HG03571 (cell line): Measurements from ENCODE around the gene NPIPB6.

Experiments used
- ATAC-seq: cut with Tn5 transposase; IDR thresholded peaks from one replicate; pipeline ENCODE4 v1.9.1; 2021; ENCODE audit not compliant: unreplicated experiment

The NPIPB6 gene

DNA sequence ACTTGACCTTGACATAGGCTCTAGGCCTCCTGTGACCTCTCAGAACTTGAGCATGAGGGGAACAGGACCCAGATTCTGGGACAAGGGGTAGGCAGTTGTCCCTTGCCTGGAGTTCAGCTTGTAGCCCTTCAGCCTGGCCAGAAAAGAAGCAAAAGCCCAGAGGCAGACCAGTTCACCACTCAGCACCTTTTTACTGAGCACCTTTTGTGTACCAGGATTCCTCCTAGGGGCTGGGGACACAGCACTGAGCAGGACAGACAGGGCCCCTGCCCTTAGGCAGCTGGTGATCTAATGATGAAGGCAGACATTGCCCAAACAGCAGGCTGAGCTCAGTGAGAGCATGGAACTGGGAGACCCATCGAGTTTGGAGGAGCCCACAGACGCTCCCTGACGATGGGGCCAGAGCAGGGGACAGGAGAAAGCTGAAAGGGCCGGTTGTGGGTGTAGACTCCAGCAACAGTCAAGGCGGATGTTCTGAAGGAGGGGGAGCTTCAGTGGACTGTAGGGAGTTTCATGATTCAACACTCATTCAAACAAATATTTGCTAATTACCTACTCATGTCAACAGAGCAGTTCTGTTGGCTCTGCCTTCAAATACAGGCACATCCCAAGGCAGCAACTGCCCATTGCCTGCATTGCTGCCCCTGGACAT is 38.9 kb downstream of the NPIPB6 start:
- ATAC-seq: no peak

DNA sequence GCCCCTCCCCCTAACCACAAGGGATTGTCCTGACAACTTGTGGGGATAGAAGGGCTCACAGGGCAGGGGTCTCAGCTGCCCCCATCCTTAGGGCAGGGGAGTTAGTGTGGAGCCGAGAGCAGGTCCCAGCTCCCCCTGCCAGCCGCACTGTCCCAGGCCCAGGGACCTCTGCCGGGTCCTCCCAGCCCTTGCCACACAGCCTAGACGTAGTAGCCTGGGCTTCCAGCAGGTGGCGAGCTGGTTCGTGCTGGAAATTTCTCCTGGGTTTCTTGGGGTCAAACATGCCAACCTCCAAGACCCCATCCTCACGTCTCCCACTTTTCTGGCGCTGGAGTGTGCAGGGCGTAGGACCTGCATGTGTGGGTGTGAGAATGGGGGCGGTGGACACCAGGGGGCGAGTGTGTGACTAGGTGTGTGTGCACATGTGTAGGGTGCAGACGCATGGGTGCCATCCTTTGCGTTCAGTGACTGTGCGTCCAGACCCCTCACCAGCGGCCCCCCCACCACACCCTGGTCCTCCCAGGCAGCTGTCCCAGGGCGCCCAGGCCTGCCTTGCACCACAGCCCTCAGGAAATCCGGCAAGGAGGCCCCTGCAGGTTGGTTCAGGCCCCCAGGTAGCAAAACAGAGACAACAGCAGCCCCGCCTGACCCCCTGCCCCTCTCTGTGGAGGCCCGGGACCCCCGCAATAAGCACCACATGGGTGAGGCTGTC is 41.5 kb downstream of the NPIPB6 start:
- ATAC-seq: no peak

DNA sequence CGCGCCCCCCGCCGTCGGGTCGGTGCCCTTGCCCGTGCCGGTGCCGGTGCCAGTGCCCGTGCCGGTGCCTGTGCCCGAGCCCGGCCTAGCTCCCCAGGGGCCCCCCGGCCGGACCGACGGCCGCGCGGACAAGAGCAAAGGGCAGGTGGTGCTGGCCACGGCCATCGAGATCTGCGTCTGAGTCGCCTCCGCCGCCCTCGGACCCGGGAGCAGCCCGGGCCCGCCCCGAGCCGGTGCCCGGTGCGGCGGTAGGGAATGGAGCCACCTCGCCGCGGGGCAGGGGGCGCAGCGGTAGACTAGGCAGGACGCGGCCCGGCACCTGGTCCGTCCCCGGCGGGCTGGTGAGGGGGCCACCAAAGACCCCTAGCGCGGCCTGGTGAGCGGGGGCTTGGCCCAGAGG is 42.6 kb downstream of the NPIPB6 start:
- ATAC-seq: no peak

DNA sequence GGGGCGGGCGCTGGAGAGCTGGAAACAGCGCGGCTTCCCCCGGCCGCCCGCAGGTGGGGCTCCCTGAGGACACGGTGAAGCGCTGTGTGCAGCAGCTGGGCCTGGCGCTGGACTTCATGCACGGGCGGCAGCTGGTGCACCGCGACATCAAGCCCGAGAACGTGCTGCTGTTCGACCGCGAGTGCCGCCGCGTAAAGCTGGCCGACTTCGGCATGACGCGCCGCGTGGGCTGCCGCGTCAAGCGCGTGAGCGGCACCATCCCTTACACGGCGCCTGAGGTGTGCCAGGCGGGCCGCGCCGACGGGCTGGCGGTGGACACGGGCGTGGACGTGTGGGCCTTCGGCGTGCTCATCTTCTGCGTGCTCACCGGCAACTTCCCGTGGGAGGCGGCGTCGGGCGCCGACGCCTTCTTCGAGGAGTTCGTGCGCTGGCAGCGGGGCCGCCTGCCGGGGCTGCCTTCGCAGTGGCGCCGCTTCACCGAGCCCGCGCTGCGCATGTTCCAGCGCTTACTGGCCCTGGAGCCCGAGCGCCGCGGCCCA is 43.2 kb downstream of the NPIPB6 start:
- no peak for ATAC-seq

DNA sequence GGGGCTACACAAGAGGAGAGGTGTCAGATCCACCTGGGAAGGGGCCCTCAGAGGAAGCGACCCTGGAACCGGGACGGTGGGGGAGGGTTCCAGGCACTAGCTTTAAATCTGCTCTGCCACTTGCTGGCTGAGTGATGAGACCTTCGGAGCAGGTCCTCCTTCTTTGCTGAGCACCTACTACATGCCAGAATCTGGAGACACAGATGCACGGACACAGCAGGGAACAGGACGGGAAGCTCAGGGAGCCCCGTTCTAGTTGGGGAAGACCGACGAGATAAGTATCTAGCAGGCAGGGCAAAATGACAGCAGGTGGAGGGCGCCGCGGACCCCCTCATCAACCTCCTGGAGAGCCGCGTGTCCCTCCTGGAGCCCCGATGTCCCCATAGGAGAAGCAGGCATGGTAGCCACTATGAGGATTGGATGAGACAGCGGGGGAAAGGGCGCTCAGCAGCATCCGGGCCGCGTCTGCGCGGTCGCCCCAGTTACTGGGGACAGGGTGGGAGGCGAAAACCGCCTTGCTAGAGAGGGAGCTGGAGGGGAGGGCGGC is 43.8 kb downstream of the NPIPB6 start:
- ATAC-seq: no peak

DNA sequence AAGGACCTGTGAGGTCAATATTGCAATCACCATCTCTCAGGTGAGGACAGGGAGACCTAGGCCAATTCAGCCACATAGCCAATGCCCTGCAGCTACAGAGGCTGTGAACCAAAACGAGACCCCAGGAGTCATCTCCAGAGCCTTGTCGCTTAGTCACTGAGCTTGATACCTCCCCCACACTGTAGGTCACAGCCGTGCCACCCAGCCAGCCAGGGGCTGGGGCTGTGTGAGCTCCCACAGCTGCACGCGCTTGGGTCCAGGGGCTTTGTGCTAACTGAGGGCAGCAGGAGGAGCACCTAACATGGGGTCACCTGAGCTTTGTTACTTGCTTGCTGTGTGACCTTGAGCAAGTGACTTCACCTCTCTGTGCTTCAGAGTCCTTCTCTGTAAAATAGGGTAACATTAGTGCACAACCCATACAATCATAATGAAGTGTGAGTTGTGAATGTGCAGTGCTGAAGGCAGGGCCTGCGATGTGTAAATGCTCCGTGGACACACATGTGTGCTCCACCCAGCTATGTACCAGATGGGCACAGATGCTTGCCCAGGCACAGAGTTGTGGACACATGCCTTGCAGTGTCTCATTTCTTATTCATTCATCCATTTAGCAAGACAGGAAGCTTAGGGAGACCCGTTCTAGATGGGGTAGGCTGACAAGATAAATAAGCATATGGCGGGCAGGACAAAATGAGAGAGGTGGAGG is 45.1 kb downstream of the NPIPB6 start:
- ATAC-seq: no peak

DNA sequence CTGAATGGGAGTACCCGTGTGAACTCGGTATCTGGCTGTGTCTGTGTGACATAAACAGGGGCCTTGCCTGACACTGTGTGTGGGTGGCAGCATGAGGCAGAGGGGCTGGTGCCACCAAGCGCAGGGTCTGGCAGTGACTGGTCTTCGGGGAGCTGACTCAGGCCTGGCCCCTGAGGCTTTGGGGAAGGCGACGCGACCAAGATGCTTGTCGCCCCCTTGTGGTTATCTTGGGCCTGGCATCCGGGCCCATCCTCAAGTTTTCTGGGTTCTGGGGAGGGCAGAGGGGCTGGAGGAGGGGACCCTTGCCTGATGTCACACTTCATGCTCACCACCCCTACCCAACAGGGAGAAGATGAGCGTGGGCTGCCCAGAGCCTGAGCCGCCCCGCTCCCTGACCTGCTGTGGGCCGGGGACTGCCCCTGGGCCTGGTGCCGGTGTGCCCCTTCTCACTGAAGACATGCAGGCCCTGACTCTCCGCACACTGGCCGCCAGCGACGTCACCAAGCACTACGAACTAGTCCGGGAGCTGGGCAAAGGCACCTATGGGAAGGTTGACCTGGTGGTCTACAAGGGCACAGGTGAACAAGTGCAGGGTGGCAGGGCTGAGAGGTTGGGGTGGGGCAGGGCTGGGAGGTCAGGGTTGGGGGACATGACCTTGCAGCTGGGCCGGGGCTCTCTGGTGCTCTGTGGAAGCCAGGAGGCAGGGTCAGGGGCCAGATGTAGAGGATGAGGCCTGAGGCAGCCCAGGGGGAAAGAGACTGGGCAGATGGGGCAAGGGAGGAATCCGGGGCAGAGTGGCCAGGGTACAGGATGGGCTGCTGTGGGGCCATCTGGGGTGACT is 46.0 kb downstream of the NPIPB6 start:
- no peak for ATAC-seq

DNA sequence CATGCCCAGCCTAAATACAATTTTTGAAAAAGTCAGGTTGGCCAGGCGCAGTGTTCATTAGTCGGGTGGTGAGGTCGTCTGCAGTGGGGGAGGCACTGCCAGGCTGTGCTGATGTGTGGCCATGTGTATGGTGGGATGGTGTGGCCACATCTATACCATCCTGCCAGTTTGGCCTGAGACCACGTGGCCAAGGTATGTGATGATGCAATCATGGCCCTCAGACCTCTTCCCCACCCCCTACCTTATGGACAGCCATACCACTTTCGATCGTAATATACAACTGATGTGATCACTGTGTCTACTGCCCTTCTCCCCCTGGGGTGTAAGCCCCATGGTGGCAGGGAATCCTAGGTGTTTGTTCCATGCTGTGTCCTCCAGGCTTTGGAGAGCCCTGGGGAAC is 47.3 kb downstream of the NPIPB6 start:
- no peak for ATAC-seq

DNA sequence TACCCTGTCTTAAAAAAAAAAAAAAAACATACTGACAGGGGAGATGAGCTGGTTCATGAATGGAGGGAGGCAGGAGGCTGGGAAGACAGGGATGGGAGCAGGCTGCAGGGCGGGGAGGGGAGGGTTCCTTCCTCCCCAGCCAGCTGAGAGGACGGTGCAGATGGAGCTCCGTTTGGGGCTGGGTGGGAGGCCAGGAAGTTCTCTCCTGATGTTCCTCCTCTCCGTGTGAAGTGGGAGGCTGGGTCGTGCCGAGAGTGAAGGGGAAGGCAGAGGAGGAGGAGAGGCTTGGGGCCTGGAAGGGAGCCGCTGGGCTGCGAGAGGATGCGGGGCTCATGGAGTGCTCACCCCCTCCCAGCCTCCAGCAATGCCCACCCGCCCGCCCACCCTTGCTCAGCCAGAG is 49.7 kb downstream of the NPIPB6 start:
- no peak for ATAC-seq

DNA sequence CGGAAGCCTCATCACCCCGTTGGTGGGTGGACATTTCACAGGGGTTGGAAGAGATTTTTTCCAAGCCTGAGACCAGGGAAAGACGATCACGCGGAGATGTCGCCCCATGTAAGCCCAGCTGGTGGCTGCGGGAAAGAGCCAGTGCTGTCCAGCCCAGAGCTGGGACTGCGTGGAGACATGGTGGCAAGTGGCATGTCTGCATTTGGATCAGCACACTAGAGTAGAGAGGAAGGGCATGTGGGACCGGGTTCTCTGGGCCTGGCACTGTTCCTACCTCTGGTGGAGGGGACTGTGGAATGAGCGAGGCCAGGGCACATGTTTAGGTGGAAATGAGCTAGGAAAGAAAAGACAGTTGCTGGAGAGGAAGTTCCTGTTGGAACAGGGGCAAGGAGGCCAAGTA is 51.0 kb downstream of the NPIPB6 start:
- ATAC-seq: no peak

DNA sequence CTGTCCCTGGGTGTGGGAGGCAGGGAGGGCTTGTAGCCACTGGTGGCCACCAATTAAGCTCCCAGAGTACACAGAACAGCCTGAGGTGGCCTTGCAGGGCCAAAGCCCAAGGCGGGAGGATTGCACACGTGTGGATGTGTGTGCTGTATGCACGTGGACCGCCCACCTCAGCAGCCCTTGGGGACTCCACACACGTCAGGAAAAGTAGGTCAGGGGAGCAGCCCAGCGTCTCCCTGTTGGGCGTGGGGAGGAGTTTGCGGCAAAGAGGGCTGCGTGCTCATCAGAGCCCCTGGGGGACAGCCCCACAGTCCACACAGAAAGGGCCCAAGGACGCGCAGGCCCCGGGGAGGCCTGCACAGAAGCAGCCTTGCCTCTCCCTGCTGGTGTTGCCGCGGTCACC is 51.4 kb downstream of the NPIPB6 start:
- ATAC-seq: no peak

DNA sequence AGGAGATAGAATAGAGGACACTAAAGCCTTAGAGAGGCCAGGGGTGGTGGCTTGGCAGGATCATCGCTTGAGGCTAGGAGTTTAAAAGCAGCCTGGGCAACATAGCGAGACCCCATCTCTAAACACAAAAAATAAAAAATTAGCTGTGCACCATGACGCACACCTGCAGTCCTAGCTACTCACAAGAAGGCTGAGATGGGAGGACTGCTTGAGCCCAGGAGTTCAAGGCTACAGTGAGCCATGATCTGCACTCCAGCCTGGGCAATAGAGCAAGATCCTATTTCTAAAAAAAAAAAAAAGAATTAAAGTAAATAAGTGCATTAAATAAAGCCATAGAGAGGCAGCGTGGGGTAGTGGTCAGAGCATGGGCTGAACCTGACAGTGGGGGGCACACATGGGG is 51.9 kb downstream of the NPIPB6 start:
- ATAC-seq: no peak

DNA sequence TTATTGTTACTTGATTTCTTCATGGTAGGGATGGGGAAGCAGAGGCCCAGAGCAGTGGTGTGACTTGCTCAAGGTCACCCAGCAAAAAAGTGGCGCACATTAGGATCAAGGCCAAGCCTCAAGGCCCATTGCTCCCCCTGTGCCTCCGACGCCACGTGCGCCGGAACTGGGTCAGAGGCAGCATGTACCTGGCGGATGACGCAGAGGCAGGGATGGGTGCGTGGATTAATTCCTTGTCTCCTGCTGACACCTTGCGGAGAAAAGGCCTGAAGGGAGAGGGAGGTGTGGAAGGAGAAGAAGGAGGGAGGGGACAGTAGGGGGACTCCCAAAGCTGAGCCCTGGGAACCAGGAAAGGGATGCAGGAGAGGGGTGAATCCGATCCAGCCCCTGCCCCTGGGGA is 52.5 kb downstream of the NPIPB6 start:
- no peak for ATAC-seq

DNA sequence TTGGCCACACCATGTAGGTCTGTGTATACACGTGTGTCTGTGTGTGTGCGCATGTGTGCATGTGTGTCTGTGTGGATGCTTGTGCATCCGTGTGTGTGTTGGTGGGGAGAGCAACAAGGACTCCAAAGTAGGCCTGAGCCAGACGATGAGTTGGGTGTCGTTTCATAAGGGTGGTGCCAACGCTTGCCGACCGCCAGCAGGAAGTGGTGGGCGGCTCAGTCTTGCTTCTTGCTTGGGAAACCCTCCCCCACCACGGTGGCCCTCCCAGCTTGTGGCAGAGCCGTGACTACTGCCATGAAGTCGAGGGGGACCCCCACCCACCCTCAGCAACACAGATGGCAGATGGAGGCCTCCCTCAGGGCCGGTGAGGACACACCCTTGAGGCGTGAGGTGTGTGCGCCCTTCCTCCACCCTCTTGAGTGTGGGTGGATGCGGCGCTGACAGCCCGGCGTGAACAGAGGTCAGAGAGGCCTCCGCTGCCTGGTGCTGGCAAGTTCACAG is 53.4 kb downstream of the NPIPB6 start:
- ATAC-seq: no peak

DNA sequence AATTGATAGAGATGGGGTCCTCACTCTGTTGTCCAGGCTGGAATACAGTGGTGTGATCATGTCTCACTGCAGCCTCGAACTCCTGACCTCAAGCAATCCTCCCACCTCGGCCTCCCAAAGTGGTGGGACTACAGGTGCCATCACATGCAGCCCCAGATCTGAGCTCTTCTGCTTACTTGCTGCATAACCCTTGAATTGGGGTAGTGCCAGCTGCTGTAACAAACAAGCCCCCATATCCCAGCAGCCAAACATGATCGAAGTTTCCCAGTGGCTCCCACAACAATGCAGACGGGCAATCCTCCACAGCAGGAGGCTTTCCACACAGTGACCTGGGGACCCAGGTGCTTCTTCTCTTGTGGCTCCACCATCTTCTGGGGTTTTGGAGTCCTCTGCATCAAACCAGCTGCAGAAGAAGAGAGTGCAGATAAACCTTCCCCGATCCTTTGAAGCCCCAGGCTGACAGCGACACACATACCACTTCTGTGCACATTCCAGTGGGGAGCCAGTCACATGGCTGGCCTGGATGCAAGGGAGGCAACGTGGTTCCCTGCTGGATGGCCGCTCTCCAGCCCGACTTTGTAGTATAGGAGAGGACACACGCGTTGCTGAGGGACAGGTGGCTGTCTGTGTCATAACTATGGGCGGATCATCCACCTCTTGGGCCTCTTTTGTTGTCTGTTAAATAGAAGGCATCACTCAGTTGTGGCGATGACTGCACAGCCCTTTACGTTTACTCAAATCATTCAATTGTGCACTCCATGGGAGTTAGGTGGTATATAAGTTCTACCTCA is 54.3 kb downstream of the NPIPB6 start:
- no peak for ATAC-seq

DNA sequence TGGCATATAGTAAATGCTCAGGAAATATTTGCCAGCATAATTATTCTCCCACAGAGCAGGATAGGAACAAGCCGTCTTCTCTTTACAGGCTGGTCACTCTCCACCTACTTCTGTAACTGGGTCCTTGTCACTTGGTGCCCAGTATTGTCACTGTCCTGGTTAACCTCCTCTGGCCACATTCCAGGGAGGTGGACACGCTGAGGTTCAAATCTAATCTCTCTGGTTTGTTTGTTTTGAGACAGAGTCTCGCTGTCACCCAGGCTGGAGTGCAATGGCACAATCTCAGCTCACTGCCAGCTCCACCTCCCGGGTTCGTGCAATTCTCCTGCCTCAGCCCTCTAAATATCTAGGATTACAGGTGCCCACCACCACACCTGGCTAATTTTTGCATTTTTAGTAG is 55.4 kb downstream of the NPIPB6 start:
- no peak for ATAC-seq

DNA sequence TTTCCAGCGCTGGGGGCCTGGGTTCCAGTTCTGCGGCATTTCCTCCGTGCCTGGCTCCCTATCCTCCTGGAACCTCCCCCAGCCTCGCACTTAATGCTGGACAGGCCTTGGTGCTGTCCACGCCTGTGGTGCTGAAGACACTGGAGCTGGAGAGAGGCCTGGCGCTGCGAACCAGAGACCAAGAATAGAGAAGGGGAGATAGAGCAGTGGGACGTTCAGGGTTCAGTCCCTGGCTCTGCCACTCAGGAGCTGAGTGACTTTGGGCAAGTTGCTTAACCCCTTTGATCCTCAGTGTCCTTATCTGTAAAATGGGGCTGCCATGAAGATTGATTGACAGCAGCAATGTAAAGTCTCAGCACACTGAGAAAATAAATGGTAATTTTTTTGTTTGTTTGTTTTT is 59.1 kb downstream of the NPIPB6 start:
- ATAC-seq: no peak

DNA sequence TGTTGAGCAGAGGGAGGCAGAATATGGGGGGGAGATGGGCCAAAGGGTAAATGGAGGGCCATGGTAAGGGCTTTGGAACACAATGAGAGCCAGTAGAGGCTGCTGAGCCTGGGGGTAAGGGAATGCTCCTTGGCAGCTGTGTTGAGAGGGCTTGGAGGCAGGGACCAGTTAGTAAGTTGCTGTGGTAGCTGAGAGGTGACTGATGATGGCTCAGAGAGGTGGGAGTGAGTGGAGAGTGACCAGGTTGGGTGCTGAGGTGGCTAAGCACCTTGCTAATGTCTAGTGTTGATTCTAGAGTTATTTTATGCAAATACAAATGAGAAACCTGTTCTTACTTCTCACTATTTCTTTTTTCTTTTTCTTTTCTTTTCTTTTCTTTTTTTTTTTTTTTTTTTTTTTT is 60.2 kb downstream of the NPIPB6 start:
- no peak for ATAC-seq

DNA sequence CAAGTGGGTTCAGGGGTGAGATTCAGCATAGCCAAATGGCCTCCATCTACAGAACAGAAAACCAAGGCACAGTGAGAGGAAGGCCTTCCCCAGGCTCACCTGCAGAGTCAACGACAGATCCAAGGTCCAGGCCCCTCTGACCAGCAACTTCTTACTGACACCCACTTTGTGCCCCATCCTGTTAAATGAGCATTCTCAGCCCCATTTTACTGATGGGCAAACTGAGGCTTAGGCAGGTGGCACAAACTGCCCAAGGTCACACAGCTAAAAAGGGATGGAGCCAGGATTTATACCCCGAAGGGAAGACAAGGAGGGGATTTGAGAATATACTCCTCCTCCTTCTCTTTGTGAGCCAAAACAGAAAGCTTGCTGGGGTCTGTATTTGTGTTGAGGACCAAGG is 61.7 kb downstream of the NPIPB6 start:
- no peak for ATAC-seq

DNA sequence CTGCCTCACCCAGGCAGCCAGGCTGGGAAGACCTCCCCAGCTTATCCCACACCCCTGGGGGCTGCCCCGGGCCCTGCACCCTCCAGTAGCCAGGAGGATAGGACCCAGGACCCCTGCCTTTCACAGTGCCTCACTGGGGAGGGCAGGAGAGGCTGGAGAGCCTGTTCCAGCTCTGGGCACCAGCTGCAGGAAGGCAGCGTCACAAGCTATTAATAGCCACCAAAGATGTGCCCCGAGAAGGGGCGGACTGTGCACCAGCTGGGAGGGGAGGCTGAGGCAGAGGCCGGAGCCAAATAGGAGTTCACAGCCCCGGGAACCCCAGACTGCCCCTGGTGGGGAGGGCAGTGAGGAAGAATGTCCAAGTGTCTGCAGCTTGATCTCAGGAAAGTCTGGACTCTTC is 62.2 kb downstream of the NPIPB6 start:
- ATAC-seq: no peak
